Endothelial cell of umbilical vein (primary cell): Measurements from ENCODE around the gene CARMIL1.

Source experiments
- EZH2 ChIP-seq: IDR thresholded peaks from 2 replicates; pipeline ENCODE4 v1.6.1; 2012; ENCODE audit warnings: borderline replicate concordance, low read depth, mild to moderate bottlenecking, moderate library complexity, low read length, inconsistent platforms; ENCODE audit not compliant: severe bottlenecking
- FOS ChIP-seq: IDR thresholded peaks from 2 replicates; pipeline ENCODE4 v1.6.1; 2011; ENCODE audit warnings: mild to moderate bottlenecking, low read length, moderate library complexity, borderline replicate concordance; ENCODE audit not compliant: insufficient read depth
- GATA2 ChIP-seq: IDR thresholded peaks from 2 replicates; pipeline ENCODE4 v1.7.0; 2011; ENCODE audit warnings: low read depth, mild to moderate bottlenecking, moderate library complexity, mixed read lengths, low read length; ENCODE audit not compliant: insufficient read length, insufficient read depth
- MYC ChIP-seq: IDR thresholded peaks from one replicate; pipeline ENCODE4 v1.6.1; 2011; ENCODE audit warnings: mild to moderate bottlenecking, low read depth, low read length
- POLR2A ChIP-seq: IDR thresholded peaks from 2 replicates; pipeline ENCODE4 v1.6.1; 2012; ENCODE audit warnings: low read depth, mild to moderate bottlenecking, control low read depth, low read length
- POLR2AphosphoS5 ChIP-seq: IDR thresholded peaks from 2 replicates; pipeline ENCODE4 v1.6.1; 2012; ENCODE audit warnings: low read depth, mild to moderate bottlenecking, control low read depth, low read length, moderate library complexity; ENCODE audit not compliant: insufficient read depth
- TF ChIP-seq, protein P1 (sequence below), 2 donors: IDR thresholded peaks; 1 replicate in 1 of 2; 2 replicates in 1 of 2; pipeline ENCODE4 v1.5.1; 2011; ENCODE audit warnings: low read length in 2 of 2, mild to moderate bottlenecking in 2 of 2, moderate library complexity in 2 of 2, control low read depth in 1 of 2, inconsistent platforms in 1 of 2, low read depth in 1 of 2; ENCODE audit not compliant: insufficient read depth in 1 of 2; ENCODE audit errors: extremely low read depth in 1 of 2
- TF ChIP-seq, protein P2 (sequence below): IDR thresholded peaks from 2 replicates; pipeline ENCODE4 v1.6.1; 2011; ENCODE audit not compliant: insufficient read depth, insufficient read length

DNA sequence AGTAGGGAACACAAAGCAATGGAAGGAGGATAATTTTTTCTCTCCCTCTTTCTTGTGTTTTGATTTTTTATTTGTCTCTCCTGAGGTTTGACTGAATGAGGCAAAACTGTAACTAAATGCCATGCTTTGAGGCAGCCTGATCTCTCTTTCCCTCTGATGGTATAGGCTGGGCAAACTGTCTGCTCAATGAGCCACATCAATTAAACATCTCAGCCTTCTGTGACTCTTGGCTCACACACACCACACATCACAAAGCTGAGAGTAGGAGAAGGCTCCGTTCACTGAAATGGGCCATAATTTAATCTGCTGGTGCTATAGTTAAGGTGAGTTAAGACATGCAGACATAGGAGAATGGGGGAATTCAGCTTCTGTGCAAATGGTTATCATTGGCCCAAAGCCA is 344.7 kb downstream of the CARMIL1 start:
- TF ChIP-seq POLR2AphosphoS5 (no peak), GATA2 (no peak), EZH2 (no peak), FOS (no peak), POLR2A (no peak), MYC (no peak)
- TF ChIP-seq, protein P1, sequence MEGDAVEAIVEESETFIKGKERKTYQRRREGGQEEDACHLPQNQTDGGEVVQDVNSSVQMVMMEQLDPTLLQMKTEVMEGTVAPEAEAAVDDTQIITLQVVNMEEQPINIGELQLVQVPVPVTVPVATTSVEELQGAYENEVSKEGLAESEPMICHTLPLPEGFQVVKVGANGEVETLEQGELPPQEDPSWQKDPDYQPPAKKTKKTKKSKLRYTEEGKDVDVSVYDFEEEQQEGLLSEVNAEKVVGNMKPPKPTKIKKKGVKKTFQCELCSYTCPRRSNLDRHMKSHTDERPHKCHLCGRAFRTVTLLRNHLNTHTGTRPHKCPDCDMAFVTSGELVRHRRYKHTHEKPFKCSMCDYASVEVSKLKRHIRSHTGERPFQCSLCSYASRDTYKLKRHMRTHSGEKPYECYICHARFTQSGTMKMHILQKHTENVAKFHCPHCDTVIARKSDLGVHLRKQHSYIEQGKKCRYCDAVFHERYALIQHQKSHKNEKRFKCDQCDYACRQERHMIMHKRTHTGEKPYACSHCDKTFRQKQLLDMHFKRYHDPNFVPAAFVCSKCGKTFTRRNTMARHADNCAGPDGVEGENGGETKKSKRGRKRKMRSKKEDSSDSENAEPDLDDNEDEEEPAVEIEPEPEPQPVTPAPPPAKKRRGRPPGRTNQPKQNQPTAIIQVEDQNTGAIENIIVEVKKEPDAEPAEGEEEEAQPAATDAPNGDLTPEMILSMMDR (IDR thresholded peaks at IDR 0.05; ENCODE audit: extremely low read depth in 1 of 2, insufficient read depth in 1 of 2, low read depth in 1 of 2, low read length in 2 of 2): no peak
- TF ChIP-seq, protein P2, sequence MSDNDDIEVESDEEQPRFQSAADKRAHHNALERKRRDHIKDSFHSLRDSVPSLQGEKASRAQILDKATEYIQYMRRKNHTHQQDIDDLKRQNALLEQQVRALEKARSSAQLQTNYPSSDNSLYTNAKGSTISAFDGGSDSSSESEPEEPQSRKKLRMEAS: no peak
